Activated T-helper 1 cell treated with anti-CD3 and anti-CD28 coated beads, Interleukin-12 subunit alpha, Interleukin-12 subunit beta, Interleukin-2, Interleukin-4 antibody, amounts not matched to agents 30 ng/mL and 10 ng/mL and 1 ng/mL, durations not matched to agents 14 hours and 24 hours and 36 hours (primary cell): ENCODE results near the gene GRID1. TPM values are rescaled to one million over a fixed set of nuclear protein-coding genes. Genes with fewer than 3 reads are reported as not detected.

Experiments used
- DNase-seq: peaks from one replicate; pipeline ENCODE4 v3.0.0; 2021; ENCODE audit warnings: low spot score
- H3K27ac Mint-ChIP-seq: one replicate; pipeline ENCODE4 v1.8.0; 2021; ENCODE audit warnings: mild to moderate bottlenecking, mixed read lengths
- H3K27me3 Mint-ChIP-seq: one replicate; pipeline ENCODE4 v1.8.0; 2022; ENCODE audit warnings: mild to moderate bottlenecking, moderate library complexity, mixed read lengths; ENCODE audit not compliant: insufficient read depth
- H3K36me3 Mint-ChIP-seq: one replicate; pipeline ENCODE4 v1.8.0; 2021; ENCODE audit warnings: low read depth, mixed read lengths
- H3K4me1 Mint-ChIP-seq: one replicate; pipeline ENCODE4 v1.8.0; 2021; ENCODE audit warnings: low read depth, mixed read lengths
- H3K4me3 Mint-ChIP-seq: one replicate; pipeline ENCODE4 v1.8.0; 2021; ENCODE audit warnings: mild to moderate bottlenecking, moderate library complexity, mixed read lengths
- H3K9me3 Mint-ChIP-seq: one replicate; pipeline ENCODE4 v1.8.0; 2021; ENCODE audit warnings: mixed read lengths
- intact Hi-C: fragments of 100-400 bp; cut with micrococcal nuclease; formaldehyde crosslinking; loops from one replicate; pipeline ENCODE4 v1.15.1; 2024
- total RNA-seq: library from RNA; stranded (reverse); gene quantifications from 2 replicates; pipeline ENCODE4 v1.2.3, GENCODE V29; 2022

GRID1 gene
- total RNA-seq, 1 donor from 2014 or later: not detected

DNA sequence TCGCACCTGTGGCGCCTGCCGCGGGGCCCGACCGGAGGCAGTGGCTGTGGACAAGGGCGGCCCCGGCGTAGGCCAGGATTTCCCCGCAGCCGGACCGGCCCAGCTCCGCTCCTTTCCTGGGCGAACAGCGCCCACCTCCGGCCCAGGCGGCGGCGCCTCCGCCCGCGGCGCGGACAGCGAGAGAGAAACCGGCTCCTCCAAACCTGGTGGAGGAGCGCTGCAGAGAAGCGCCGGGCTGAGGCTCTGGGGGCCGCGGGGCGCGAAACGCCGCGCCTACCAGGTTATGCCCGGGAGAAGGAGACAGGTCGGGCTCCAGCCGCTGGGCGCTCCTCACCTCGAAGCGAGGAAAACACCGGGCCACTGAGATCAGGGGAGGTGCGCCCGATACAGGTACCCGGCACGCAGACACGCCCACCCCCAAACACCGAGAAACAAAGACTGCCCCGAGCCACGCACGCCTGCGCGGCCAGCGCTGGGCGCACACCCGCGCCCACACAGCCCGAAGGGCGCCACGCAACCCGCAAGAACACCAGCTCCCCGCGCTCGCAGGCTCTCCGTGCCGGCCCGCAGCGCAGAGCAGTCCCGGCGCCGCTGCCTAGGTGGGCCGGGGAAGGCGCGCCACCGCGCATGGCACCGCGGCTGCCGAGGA is 3.3 kb downstream of the GRID1 start:
- Mint-ChIP-seq H3K9me3 (no peaks in the 10 kb centered on the region), H3K27me3 (peaks cover 56% of the 10 kb centered on the region), H3K27ac (no peak overlapping the region), H3K4me3 (no peak overlapping the region), H3K4me1 (peaks cover 11% of the 10 kb centered on the region), H3K36me3 (peaks cover 2% of the 10 kb centered on the region)
- intact Hi-C loops: no loop called here
- no peak for DNase-seq

- H3K27me3 Mint-ChIP-seq: peaks cover 49% of the 10 kb centered on the region
- no peak overlapping the region for H3K27ac Mint-ChIP-seq
- intact Hi-C loops: no loop called here
Measured at GRCh38 chr10:86362586-86363183, 3.9 kb downstream of the GRID1 start.

GRCh38 chr10:86362129-86362527 is 4.5 kb downstream of the GRID1 start:
- Mint-ChIP-seq H3K9me3 (no peaks in the 10 kb centered on the region), H3K4me3 (no peak overlapping the region), H3K36me3 (peaks cover 2% of the 10 kb centered on the region), H3K27me3 (peaks cover 49% of the 10 kb centered on the region), H3K4me1 (peaks cover 11% of the 10 kb centered on the region), H3K27ac (no peak overlapping the region)
- DNase-seq: no peak
- intact Hi-C loops: no loop called here

More at GRCh38 chr10:86362586-86363183, 3.9 kb downstream of the GRID1 start:
- no peak overlapping the region for H3K4me3 Mint-ChIP-seq
- H3K36me3 Mint-ChIP-seq: peaks cover 2% of the 10 kb centered on the region
- H3K4me1 Mint-ChIP-seq: peaks cover 11% of the 10 kb centered on the region
- H3K9me3 Mint-ChIP-seq: no peaks in the 10 kb centered on the region
- no peak for DNase-seq

DNA sequence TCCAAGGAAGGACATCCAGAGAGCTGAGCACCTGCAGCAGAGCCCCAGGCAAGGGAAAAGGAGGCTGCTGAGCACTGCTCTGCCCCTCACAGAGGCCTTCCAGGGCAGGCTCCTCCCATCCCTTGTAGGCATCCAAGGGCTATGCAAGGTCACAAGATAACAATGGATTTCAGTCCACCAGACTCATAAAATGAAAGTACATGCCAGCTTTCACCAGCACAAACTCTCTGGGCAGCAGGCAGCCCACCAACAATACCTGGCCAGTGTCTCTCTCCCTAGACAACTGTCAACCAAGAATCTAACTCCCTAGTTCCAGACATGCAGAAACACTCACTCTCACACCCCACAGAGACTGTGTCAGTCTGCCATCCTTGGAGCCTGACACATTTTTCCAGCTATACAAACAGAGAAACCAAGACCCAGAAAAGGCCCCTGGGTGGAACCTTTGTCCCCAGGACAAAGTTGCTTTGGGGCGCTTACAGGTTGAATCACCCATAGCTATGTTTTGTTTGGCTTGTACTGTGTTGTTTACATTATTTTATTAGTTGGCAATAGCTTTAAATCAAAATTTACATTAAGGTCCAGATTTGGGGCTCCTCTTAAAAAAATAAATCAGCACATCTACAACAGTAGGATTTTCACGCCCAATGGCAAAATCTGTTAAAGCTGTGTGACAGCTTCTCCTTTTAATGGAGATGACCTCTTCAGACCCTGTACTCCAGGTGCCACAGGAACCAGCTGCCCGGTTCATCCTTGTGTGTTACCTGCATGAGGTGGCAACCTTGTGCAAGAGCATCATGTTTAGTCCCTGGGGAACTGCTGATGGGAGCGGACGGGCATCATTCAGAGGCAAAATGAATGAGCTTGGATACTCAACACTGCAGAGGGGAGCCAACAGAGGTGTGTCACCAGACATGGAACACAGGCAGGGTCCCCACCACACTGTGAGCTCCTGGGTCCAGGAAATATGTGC is 5.2 kb downstream of the GRID1 start:
- peaks cover 2% of the 10 kb centered on the region for H3K36me3 Mint-ChIP-seq
- H3K9me3 Mint-ChIP-seq: no peaks in the 10 kb centered on the region
- no peak overlapping the region for H3K4me3 Mint-ChIP-seq
- H3K27me3 Mint-ChIP-seq: peaks cover 49% of the 10 kb centered on the region
- intact Hi-C loops: no loop called here
- no peak for DNase-seq
- no peak overlapping the region for H3K27ac Mint-ChIP-seq
- peaks cover 11% of the 10 kb centered on the region for H3K4me1 Mint-ChIP-seq

- no peak for DNase-seq
- peaks cover 2% of the 10 kb centered on the region for H3K36me3 Mint-ChIP-seq
- H3K27me3 Mint-ChIP-seq: peaks cover 47% of the 10 kb centered on the region
- H3K4me3 Mint-ChIP-seq: no peak overlapping the region
- H3K9me3 Mint-ChIP-seq: no peaks in the 10 kb centered on the region
- peaks cover 10% of the 10 kb centered on the region for H3K4me1 Mint-ChIP-seq
- intact Hi-C loops: no loop called here
- no peak overlapping the region for H3K27ac Mint-ChIP-seq
Measured at GRCh38 chr10:86360657-86361056, 5.9 kb downstream of the GRID1 start.

- H3K4me1 Mint-ChIP-seq: peaks cover 6% of the 10 kb centered on the region
- no peak overlapping the region for H3K27ac Mint-ChIP-seq
- H3K36me3 Mint-ChIP-seq: peaks cover 2% of the 10 kb centered on the region
- intact Hi-C loops: no loop called here
- peaks cover 44% of the 10 kb centered on the region for H3K27me3 Mint-ChIP-seq
- H3K9me3 Mint-ChIP-seq: no peaks in the 10 kb centered on the region
- no peak overlapping the region for H3K4me3 Mint-ChIP-seq
- no peak for DNase-seq
Measured at GRCh38 chr10:86359954-86360353, 6.6 kb downstream of the GRID1 start.

DNA sequence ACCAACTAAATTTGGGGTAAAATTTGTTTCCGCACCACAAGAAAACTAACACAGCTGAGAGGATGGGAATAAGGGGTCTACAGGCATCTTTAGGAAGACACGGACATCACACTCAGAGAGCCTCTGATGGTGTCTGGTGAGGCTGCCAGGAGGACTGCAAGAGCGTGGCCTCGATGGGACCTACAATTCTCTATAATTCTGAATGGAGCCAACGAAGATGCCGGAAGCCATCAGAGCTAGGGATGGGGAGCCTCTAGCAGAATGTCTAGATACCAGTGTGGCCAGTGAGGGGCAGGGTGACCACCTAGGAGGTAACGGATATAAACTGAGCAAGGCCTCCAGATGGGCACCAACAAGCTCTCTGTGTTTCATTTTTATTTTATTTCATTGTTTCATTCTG is 7.5 kb downstream of the GRID1 start:
- peaks cover 37% of the 10 kb centered on the region for H3K27me3 Mint-ChIP-seq
- peaks cover under 1% of the 10 kb centered on the region for H3K36me3 Mint-ChIP-seq
- H3K9me3 Mint-ChIP-seq: no peaks in the 10 kb centered on the region
- no peak overlapping the region for H3K4me3 Mint-ChIP-seq
- no peak for DNase-seq
- no peak overlapping the region for H3K27ac Mint-ChIP-seq
- intact Hi-C loops: no loop called here
- H3K4me1 Mint-ChIP-seq: peaks cover 3% of the 10 kb centered on the region

- H3K4me3 Mint-ChIP-seq: no peak overlapping the region
- H3K27ac Mint-ChIP-seq: no peak overlapping the region
- intact Hi-C loops: no loop called here
- no peaks in the 10 kb centered on the region for H3K4me1 Mint-ChIP-seq
- peaks cover 31% of the 10 kb centered on the region for H3K27me3 Mint-ChIP-seq
- H3K36me3 Mint-ChIP-seq: no peaks in the 10 kb centered on the region
- DNase-seq: no peak
- H3K9me3 Mint-ChIP-seq: no peaks in the 10 kb centered on the region
Measured at GRCh38 chr10:86357676-86358075, 8.9 kb downstream of the GRID1 start.

DNA sequence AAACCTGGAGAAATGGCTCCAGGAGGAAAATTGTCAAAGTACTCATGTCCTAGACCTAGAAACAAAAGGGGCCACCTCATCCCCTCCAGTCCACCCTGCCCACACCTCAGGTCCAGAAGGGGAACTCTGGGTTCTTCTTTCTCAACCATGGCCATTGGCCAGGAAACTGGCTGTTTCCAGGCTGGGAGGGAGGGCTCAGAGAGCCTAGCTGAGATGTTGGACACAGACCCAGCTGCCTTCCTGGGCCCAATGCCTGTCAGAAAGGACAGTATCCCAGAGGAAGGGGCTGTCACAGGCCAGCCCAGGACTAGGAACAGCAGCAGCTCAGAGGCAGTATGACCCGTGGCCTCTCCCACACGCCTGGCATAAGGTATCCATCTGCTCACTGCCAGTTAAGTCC is 9.6 kb downstream of the GRID1 start:
- DNase-seq: no peak

GRCh38 chr10:86356296-86356695 is 10.3 kb downstream of the GRID1 start:
- Mint-ChIP-seq H3K27me3 (peaks cover 17% of the 10 kb centered on the region), H3K4me1 (no peaks in the 10 kb centered on the region), H3K36me3 (no peaks in the 10 kb centered on the region), H3K27ac (no peak overlapping the region), H3K9me3 (no peaks in the 10 kb centered on the region), H3K4me3 (no peak overlapping the region)
- no peak for DNase-seq
- intact Hi-C loops: no loop called here

More for the DNA sequence above, 9.6 kb downstream of the GRID1 start:
- peaks cover 24% of the 10 kb centered on the region for H3K27me3 Mint-ChIP-seq
- H3K9me3 Mint-ChIP-seq: no peaks in the 10 kb centered on the region
- no peak overlapping the region for H3K4me3 Mint-ChIP-seq
- H3K27ac Mint-ChIP-seq: no peak overlapping the region
- H3K4me1 Mint-ChIP-seq: no peaks in the 10 kb centered on the region
- intact Hi-C loops: no loop called here
- no peaks in the 10 kb centered on the region for H3K36me3 Mint-ChIP-seq

DNA sequence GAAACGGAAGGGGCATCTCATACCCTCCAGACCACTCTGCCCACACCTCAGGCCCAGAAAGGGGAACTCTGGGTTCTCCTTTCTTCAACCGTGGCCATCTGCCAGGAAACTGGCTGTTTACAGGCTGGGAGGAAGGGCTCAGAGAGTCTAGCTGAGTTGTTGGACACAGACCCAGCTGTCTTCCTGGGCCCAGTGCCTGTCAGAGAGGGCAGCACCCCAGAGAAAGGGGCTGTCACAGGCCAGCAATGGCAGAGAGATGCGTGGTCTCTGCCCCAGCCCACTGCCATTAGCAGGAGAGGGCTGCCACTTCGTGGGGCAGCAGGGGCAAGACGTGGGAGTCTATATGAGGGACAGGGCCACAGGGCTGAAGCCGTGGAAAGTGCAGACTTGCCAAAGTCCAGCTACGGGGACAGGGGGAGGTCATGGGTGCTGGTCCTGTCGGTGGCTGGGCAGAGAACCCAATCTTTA is 11.0 kb downstream of the GRID1 start:
- Mint-ChIP-seq H3K9me3 (no peaks in the 10 kb centered on the region), H3K4me1 (no peaks in the 10 kb centered on the region), H3K4me3 (no peak overlapping the region), H3K27ac (no peak overlapping the region), H3K36me3 (no peaks in the 10 kb centered on the region), H3K27me3 (peaks cover 13% of the 10 kb centered on the region)
- no peak for DNase-seq
- intact Hi-C loops: no loop called here

DNA sequence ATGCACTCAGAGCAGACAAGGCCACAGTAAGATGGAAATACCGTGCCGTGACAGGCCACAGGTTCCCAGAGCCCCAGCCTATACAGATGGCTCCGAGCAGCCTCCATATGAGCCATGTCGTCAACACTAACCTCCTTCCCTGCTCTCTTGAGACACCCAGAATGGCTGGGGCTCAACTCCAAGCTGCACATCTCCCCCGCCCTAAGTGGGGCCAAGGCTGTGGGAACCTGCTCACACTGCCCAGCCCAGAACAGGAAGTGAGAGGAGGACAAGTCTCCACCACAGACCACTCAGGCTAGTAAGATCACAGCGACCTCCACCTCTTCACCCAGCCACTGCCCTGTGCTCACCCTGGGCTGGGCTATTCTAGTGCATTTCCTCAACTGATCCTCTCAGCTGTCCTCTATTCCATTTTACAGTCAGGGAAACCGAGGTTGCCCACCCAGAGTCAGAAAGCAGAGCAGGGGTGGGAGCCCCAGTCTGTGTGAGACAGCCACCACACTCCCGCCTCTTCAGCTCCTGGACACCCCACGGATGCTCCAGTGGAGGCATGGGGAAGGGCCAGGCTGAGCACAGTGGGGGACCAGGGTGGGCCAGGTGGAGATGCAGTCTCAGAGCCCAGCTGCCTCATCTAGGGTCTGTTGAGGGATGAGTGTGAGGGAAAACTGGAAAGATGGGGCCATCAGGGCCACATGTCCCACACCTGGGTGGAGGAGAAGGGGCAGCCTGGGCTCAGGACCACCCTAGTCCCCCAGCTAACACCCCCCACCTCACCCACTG is 11.6 kb downstream of the GRID1 start:
- Mint-ChIP-seq H3K9me3 (no peaks in the 10 kb centered on the region), H3K36me3 (no peaks in the 10 kb centered on the region), H3K27ac (no peak overlapping the region), H3K27me3 (peaks cover 11% of the 10 kb centered on the region), H3K4me1 (no peaks in the 10 kb centered on the region), H3K4me3 (no peak overlapping the region)
- intact Hi-C loops: no loop called here
- DNase-seq: no peak
